Activated naive CD4-positive, alpha-beta T cell treated with anti-CD3 and anti-CD28 coated beads, Interleukin-2, amount 10 ng/mL, durations not matched to agents 7 days and 5 days (primary cell): ENCODE results near the gene SPATA24.
A peak's percentile ranks its signal among the peaks of the same experiment; 100 is the strongest.
"Not testable (repeated sequence)": the region's sequence is repeated elsewhere in the genome, so short reads cannot be mapped to it uniquely, and the experiment has no call there.

Source experiments
- CTCF ChIA-PET: fragments of 350-600 bp; sonication (Branson Sonifier 250); formaldehyde crosslinking; loops from one replicate; lab custom pipeline; 2021; ENCODE audit warnings: antibody characterized with exemption; lab: Charles Lee
- DNase-seq: peaks from one replicate; pipeline ENCODE4 v3.0.0-alpha.2; 2020
- H3K27ac Mint-ChIP-seq: one replicate; pipeline ENCODE4 v1.8.0; 2021; ENCODE audit warnings: mild to moderate bottlenecking, moderate library complexity, mixed read lengths
- H3K27me3 Mint-ChIP-seq: one replicate; pipeline ENCODE4 v1.8.0; 2021; ENCODE audit warnings: mild to moderate bottlenecking, mixed read lengths
- H3K36me3 Mint-ChIP-seq: one replicate; pipeline ENCODE4 v1.8.0; 2021; ENCODE audit warnings: mixed read lengths
- H3K4me1 Mint-ChIP-seq: one replicate; pipeline ENCODE4 v1.8.0; 2021; ENCODE audit warnings: mixed read lengths
- H3K4me3 Mint-ChIP-seq: one replicate; pipeline ENCODE4 v1.8.0; 2021; ENCODE audit warnings: mild to moderate bottlenecking, moderate library complexity, mixed read lengths
- H3K9me3 Mint-ChIP-seq: one replicate; pipeline ENCODE4 v1.8.0; 2021; ENCODE audit warnings: mixed read lengths

The SPATA24 gene

GRCh38 chr5:139388198-139388821 lies 15.6 kb downstream of the SPATA24 start:
- H3K27ac Mint-ChIP-seq, result peak overlapping the region; percentile 37

GRCh38 chr5:139387611-139388197 lies 16.2 kb downstream of the SPATA24 start:
- DNase-seq, result no peak
- H3K4me3 Mint-ChIP-seq, result no peak overlapping the region
- peaks cover 73% of the 10 kb centered on the region for H3K4me1 Mint-ChIP-seq
- no peak overlapping the region for H3K27ac Mint-ChIP-seq
- no peaks in the 10 kb centered on the region for H3K9me3 Mint-ChIP-seq
- CTCF ChIA-PET, result interaction anchor here (0.7 to 1.5 kb wide), 3 partner anchors 13 to 188 kb away, joined by 3 to 4 read pairs (median 3); no protein-coding TSS in a partner anchor
- peaks cover 5% of the 10 kb centered on the region for H3K27me3 Mint-ChIP-seq
- no peaks in the 10 kb centered on the region for H3K36me3 Mint-ChIP-seq

More at GRCh38 chr5:139388198-139388821, 15.6 kb downstream of the SPATA24 start:
- H3K27me3 Mint-ChIP-seq, result peaks cover 11% of the 10 kb centered on the region
- CTCF ChIA-PET, result interaction anchor here (0.7 to 1.5 kb wide), 3 partner anchors 14 to 187 kb away, joined by 3 to 4 read pairs (median 3); no protein-coding TSS in a partner anchor
- peaks cover 77% of the 10 kb centered on the region for H3K4me1 Mint-ChIP-seq
- no peaks in the 10 kb centered on the region for H3K36me3 Mint-ChIP-seq
- H3K9me3 Mint-ChIP-seq, result no peaks in the 10 kb centered on the region
- no peak for DNase-seq
- H3K4me3 Mint-ChIP-seq, result peak overlapping the region; percentile 26

GRCh38 chr5:139386956-139387355 lies 16.9 kb downstream of the SPATA24 start:
- H3K36me3 Mint-ChIP-seq, H3K9me3 Mint-ChIP-seq, DNase-seq, H3K27me3 Mint-ChIP-seq, H3K4me3 Mint-ChIP-seq, H3K27ac Mint-ChIP-seq: not testable (repeated sequence)
- CTCF ChIA-PET, result interaction anchor here (1.5 kb wide), 1 partner anchor 18 kb away, joined by 4 read pairs; no protein-coding TSS in a partner anchor
- H3K4me1 Mint-ChIP-seq, result peaks cover 70% of the 10 kb centered on the region

- no peak overlapping the region for H3K4me3 Mint-ChIP-seq
- peak overlapping the region; percentile 50 for H3K27ac Mint-ChIP-seq
- CTCF ChIA-PET, result no interaction called here
Observed at GRCh38 chr5:139386050-139386438, 17.8 kb downstream of the SPATA24 start.

GRCh38 chr5:139385061-139386049 lies 18.5 kb downstream of the SPATA24 start:
- Mint-ChIP-seq H3K27me3 (no peaks in the 10 kb centered on the region), H3K27ac (peak overlapping the region; percentile 89), H3K4me1 (peaks cover 54% of the 10 kb centered on the region), H3K4me3 (peak overlapping the region; percentile 70), H3K36me3 (no peaks in the 10 kb centered on the region), H3K9me3 (no peaks in the 10 kb centered on the region)
- CTCF ChIA-PET, result no interaction called here
- DNase-seq, result peak; percentile 52

More at GRCh38 chr5:139386050-139386438, 17.8 kb downstream of the SPATA24 start:
- H3K9me3 Mint-ChIP-seq, result no peaks in the 10 kb centered on the region
- no peak for DNase-seq
- no peaks in the 10 kb centered on the region for H3K36me3 Mint-ChIP-seq
- H3K27me3 Mint-ChIP-seq, result no peaks in the 10 kb centered on the region
- H3K4me1 Mint-ChIP-seq, result peaks cover 61% of the 10 kb centered on the region

- CTCF ChIA-PET, result no interaction called here
- H3K27me3 Mint-ChIP-seq, result no peaks in the 10 kb centered on the region
- no peaks in the 10 kb centered on the region for H3K9me3 Mint-ChIP-seq
- no peak for DNase-seq
- no peaks in the 10 kb centered on the region for H3K36me3 Mint-ChIP-seq
- H3K27ac Mint-ChIP-seq, result peak overlapping the region; percentile 89
- H3K4me3 Mint-ChIP-seq, result peak overlapping the region; percentile 70
- peaks cover 47% of the 10 kb centered on the region for H3K4me1 Mint-ChIP-seq
Observed at GRCh38 chr5:139384591-139385051, 19.3 kb downstream of the SPATA24 start.

- Mint-ChIP-seq H3K27ac (peak overlapping the region; percentile 89), H3K4me1 (peaks cover 44% of the 10 kb centered on the region), H3K9me3 (no peaks in the 10 kb centered on the region), H3K36me3 (no peaks in the 10 kb centered on the region), H3K27me3 (no peaks in the 10 kb centered on the region), H3K4me3 (peak overlapping the region; percentile 70)
- CTCF ChIA-PET, result no interaction called here
- DNase-seq, result no peak
Observed at GRCh38 chr5:139383993-139384590, 19.8 kb downstream of the SPATA24 start.

- peak within 1 kb of the TSS; percentile 26 for H3K4me3 Mint-ChIP-seq
- no peaks in the 10 kb centered on the region for H3K36me3 Mint-ChIP-seq
- peaks cover 43% of the 10 kb centered on the region for H3K4me1 Mint-ChIP-seq
- H3K27ac Mint-ChIP-seq, result peak within 1 kb of the TSS; percentile 72
- DNase-seq, result no peak
- no peaks in the 10 kb centered on the region for H3K9me3 Mint-ChIP-seq
- CTCF ChIA-PET, result no interaction called here
- no peaks in the 10 kb centered on the region for H3K27me3 Mint-ChIP-seq
Observed at GRCh38 chr5:139383275-139383992, 20.5 kb downstream of the SPATA24 start, which contains the start of gene SLC23A1. Gene SLC23A1 (minus strand): TSS chr5:139383297. CDS start chr5:139383253, 44 bp downstream.

- no peaks in the 10 kb centered on the region for H3K36me3 Mint-ChIP-seq
- H3K27ac Mint-ChIP-seq, result no peak overlapping the region
- no peak overlapping the region for H3K4me3 Mint-ChIP-seq
- no peaks in the 10 kb centered on the region for H3K27me3 Mint-ChIP-seq
- DNase-seq, result no peak
- peaks cover 37% of the 10 kb centered on the region for H3K4me1 Mint-ChIP-seq
- CTCF ChIA-PET, result no interaction called here
- no peaks in the 10 kb centered on the region for H3K9me3 Mint-ChIP-seq
Observed at GRCh38 chr5:139382807-139383206, 21.1 kb downstream of the SPATA24 start.

GRCh38 chr5:139381837-139382761 lies 21.8 kb downstream of the SPATA24 start:
- Mint-ChIP-seq H3K4me3 (no peak overlapping the region), H3K9me3 (no peaks in the 10 kb centered on the region), H3K4me1 (peaks cover 37% of the 10 kb centered on the region), H3K27ac (no peak overlapping the region), H3K36me3 (no peaks in the 10 kb centered on the region), H3K27me3 (no peaks in the 10 kb centered on the region)
- no peak for DNase-seq
- CTCF ChIA-PET, result no interaction called here

- Mint-ChIP-seq H3K27me3 (no peaks in the 10 kb centered on the region), H3K36me3 (peaks cover 1% of the 10 kb centered on the region), H3K27ac (no peak overlapping the region), H3K9me3 (no peaks in the 10 kb centered on the region), H3K4me3 (no peak overlapping the region), H3K4me1 (peaks cover 22% of the 10 kb centered on the region)
- CTCF ChIA-PET, result no interaction called here
- no peak for DNase-seq
Observed at GRCh38 chr5:139379626-139380449, 24.1 kb downstream of the SPATA24 start.

- no peak for DNase-seq
- H3K27me3 Mint-ChIP-seq, result no peaks in the 10 kb centered on the region
- peaks cover 15% of the 10 kb centered on the region for H3K4me1 Mint-ChIP-seq
- no peak overlapping the region for H3K4me3 Mint-ChIP-seq
- no peak overlapping the region for H3K27ac Mint-ChIP-seq
- no peaks in the 10 kb centered on the region for H3K9me3 Mint-ChIP-seq
- CTCF ChIA-PET, result interaction anchor here (1.3 kb wide), 1 partner anchor 10 kb away, joined by 3 read pairs; no protein-coding TSS in a partner anchor
- H3K36me3 Mint-ChIP-seq, result peaks cover 3% of the 10 kb centered on the region
Observed at GRCh38 chr5:139378941-139379361, 24.9 kb downstream of the SPATA24 start.
